Endothelial cell of umbilical vein (primary cell): ENCODE results near the gene CELA2B. TPM values are rescaled to one million over a fixed set of nuclear protein-coding genes. Genes with fewer than 3 reads are reported as not detected.
"Not testable (repeated sequence)": the region's sequence is repeated elsewhere in the genome, so short reads cannot be mapped to it uniquely, and the experiment has no call there.

ENCODE experiments used
- BruUV-seq: library from RNA; stranded (reverse); fragments of 400-500 nt; replicated peaks from 2 replicates; lab custom pipeline; 2021; lab: Mats Ljungman, UMichigan
- CTCF ChIA-PET: fragments of 300-600, 350-600 bp; sonication (Branson Sonifier 250); formaldehyde crosslinking; loops from one replicate; lab custom pipeline; 2021; ENCODE audit warnings: antibody characterized with exemption, inconsistent platforms; lab: Charles Lee
- POLR2A ChIA-PET: fragments of 300-600, 350-600 bp; sonication (Branson Sonifier 250); formaldehyde crosslinking; loops from one replicate; lab custom pipeline; 2021; ENCODE audit warnings: antibody characterized with exemption, inconsistent platforms; lab: Charles Lee
- DNase-seq: peaks from one replicate; pipeline ENCODE4 v3.0.0-alpha.2; 2011; ENCODE audit warnings: low read depth, low spot score
- FAIRE-seq: peaks from 2 replicates; lab custom pipeline; 2011; peaks lifted over from hg19 to GRCh38; lab: Jason Lieb, UNC
- H2AFZ ChIP-seq: 2 replicates; pipeline ENCODE4 v1.6.0; 2012; ENCODE audit warnings: low read depth, low read length, control low read depth, inconsistent platforms
- H3K27ac ChIP-seq: 2 replicates; pipeline ENCODE4 v1.5.1; 2011; ENCODE audit warnings: low read depth, mild to moderate bottlenecking, control low read depth, low read length, moderate library complexity; ENCODE audit not compliant: insufficient read depth
- H3K27me3 ChIP-seq, 2 experiments: 2 replicates each; pipeline versions ENCODE4 v1.6.0 to v1.6.1; 2011; ENCODE audit warnings: low read length in 2 of 2, mixed read lengths in 1 of 2; ENCODE audit not compliant: control insufficient read depth in 2 of 2, insufficient read depth in 2 of 2
- H3K36me3 ChIP-seq, 2 experiments: 2 replicates in 1 of 2; 3 replicates in 1 of 2; pipeline ENCODE4 v1.5.1; 2011; ENCODE audit warnings: low read length in 2 of 2, mild to moderate bottlenecking in 1 of 2, moderate library complexity in 1 of 2; ENCODE audit not compliant: control insufficient read depth in 2 of 2, insufficient read depth in 2 of 2; ENCODE audit errors: extremely low read depth in 1 of 2
- H3K4me1 ChIP-seq: 3 replicates; pipeline ENCODE4 v1.5.1; 2011; ENCODE audit warnings: mild to moderate bottlenecking, low read length; ENCODE audit not compliant: control insufficient read depth, insufficient read depth; ENCODE audit errors: extremely low read depth
- H3K4me2 ChIP-seq: 2 replicates; pipeline ENCODE4 v1.6.1; 2011; ENCODE audit warnings: low read length, control low read depth, mixed read lengths; ENCODE audit not compliant: insufficient read depth
- H3K4me3 ChIP-seq, 3 experiments: fragments of 200-600 bp in 1 of 3; sonication (generic), shearing (Covaris generic) in 1 of 3; replicated peaks in 1 of 3; 2 replicates each; pipeline ENCODE4 v1.5.1; 2011 to 2016; ENCODE audit warnings: control low read depth in 3 of 3, low read length in 3 of 3, mild to moderate bottlenecking in 2 of 3, inconsistent platforms in 1 of 3, low read depth in 1 of 3, moderate library complexity in 1 of 3; ENCODE audit not compliant: insufficient read depth in 1 of 3
- H3K79me2 ChIP-seq: 2 replicates; pipeline ENCODE4 v1.6.0; 2012; ENCODE audit warnings: low read length, inconsistent platforms; ENCODE audit not compliant: control insufficient read depth, insufficient read depth
- H3K9ac ChIP-seq: replicated peaks from 2 replicates; pipeline ENCODE3; 2011; ENCODE audit warnings: low read length, control low read depth; ENCODE audit not compliant: insufficient read depth; ENCODE audit errors: extremely low read depth
- H3K9me1 ChIP-seq: replicated peaks from 3 replicates; pipeline ENCODE4 v1.6.0; 2011; ENCODE audit warnings: mild to moderate bottlenecking, low read length; ENCODE audit not compliant: control insufficient read depth, insufficient read depth; ENCODE audit errors: extremely low read depth
- H3K9me3 ChIP-seq: replicated peaks from 2 replicates; pipeline ENCODE4 v1.5.1; 2012; ENCODE audit warnings: low read length, inconsistent platforms; ENCODE audit not compliant: control insufficient read depth, insufficient read depth
- H4K20me1 ChIP-seq: replicated peaks from 2 replicates; pipeline ENCODE3; 2011; ENCODE audit warnings: mild to moderate bottlenecking, low read length; ENCODE audit not compliant: control insufficient read depth, insufficient read depth; ENCODE audit errors: extremely low read depth
- CTCF ChIP-seq, 2 donors: IDR thresholded peaks; 1 replicate in 1 of 2; 2 replicates in 1 of 2; pipeline ENCODE4 v1.5.1; 2011; ENCODE audit warnings: low read length in 2 of 2, mild to moderate bottlenecking in 2 of 2, moderate library complexity in 2 of 2, control low read depth in 1 of 2, inconsistent platforms in 1 of 2, low read depth in 1 of 2; ENCODE audit not compliant: insufficient read depth in 1 of 2; ENCODE audit errors: extremely low read depth in 1 of 2
- EZH2 ChIP-seq: IDR thresholded peaks from 2 replicates; pipeline ENCODE4 v1.6.1; 2012; ENCODE audit warnings: borderline replicate concordance, low read depth, mild to moderate bottlenecking, moderate library complexity, low read length, inconsistent platforms; ENCODE audit not compliant: severe bottlenecking
- FOS ChIP-seq: IDR thresholded peaks from 2 replicates; pipeline ENCODE4 v1.6.1; 2011; ENCODE audit warnings: mild to moderate bottlenecking, low read length, moderate library complexity, borderline replicate concordance; ENCODE audit not compliant: insufficient read depth
- GATA2 ChIP-seq: IDR thresholded peaks from 2 replicates; pipeline ENCODE4 v1.7.0; 2011; ENCODE audit warnings: low read depth, mild to moderate bottlenecking, moderate library complexity, mixed read lengths, low read length; ENCODE audit not compliant: insufficient read length, insufficient read depth
- JUN ChIP-seq: IDR thresholded peaks from 2 replicates; pipeline ENCODE4 v1.6.1; 2011; ENCODE audit warnings: borderline replicate concordance, low read depth; ENCODE audit not compliant: insufficient read length, insufficient read depth
- MAX ChIP-seq: IDR thresholded peaks from 2 replicates; pipeline ENCODE4 v1.6.1; 2011; ENCODE audit not compliant: insufficient read depth, insufficient read length
- MYC ChIP-seq: IDR thresholded peaks from one replicate; pipeline ENCODE4 v1.6.1; 2011; ENCODE audit warnings: mild to moderate bottlenecking, low read depth, low read length
- POLR2A ChIP-seq: IDR thresholded peaks from 2 replicates; pipeline ENCODE4 v1.6.1; 2012; ENCODE audit warnings: low read depth, mild to moderate bottlenecking, control low read depth, low read length
- POLR2AphosphoS5 ChIP-seq: IDR thresholded peaks from 2 replicates; pipeline ENCODE4 v1.6.1; 2012; ENCODE audit warnings: low read depth, mild to moderate bottlenecking, control low read depth, low read length, moderate library complexity; ENCODE audit not compliant: insufficient read depth
- dilution Hi-C: fragments of 300-500 bp; cut with MboI; formaldehyde crosslinking; loops from one replicate; pipeline ENCODE4 v1.15.0; 2019; ENCODE audit warnings: low sequenced_read_pairs; ENCODE audit not compliant: extremely low pct_ligation_motif_present
- intact Hi-C: fragments of 100-400 bp; cut with micrococcal nuclease; formaldehyde crosslinking; loops from one replicate; pipeline ENCODE4 v1.10.0; 2022
- polyA plus RNA-seq, 4 experiments: library from polyadenylated mRNA; depleted of rRNA in 3 of 4; stranded (reverse) in 3 of 4; unstranded in 1 of 4; fragments of >200 nt; gene quantifications; 2 replicates each; pipeline versions ENCODE4 v1.2.1 to v1.2.3, GENCODE V29; 2011 to 2012; ENCODE audit warnings: missing spikeins in 1 of 4
- total RNA-seq: library from RNA; stranded (reverse); gene quantifications from 2 replicates; pipeline ENCODE4 v1.2.3, GENCODE V29; 2021

The CELA2B gene
- total and polyA plus RNA-seq, 2 donors (not counting 3 experiments of a cell fraction or from before 2014, with no cell fraction given): not detected

GRCh38 chr1:15465674-15466073, 10.2 kb upstream of the CELA2B start:
- no TSS peak for BruUV-seq
- no peak for FAIRE-seq

GRCh38 chr1:15466955-15467625, 8.8 kb upstream of the CELA2B start:
- H3K4me3 ChIP-seq, H3K9me1 ChIP-seq, DNase-seq, dilution Hi-C loops, intact Hi-C loops, H3K27ac ChIP-seq, H3K27me3 ChIP-seq, H3K9ac ChIP-seq, H3K9me3 ChIP-seq, CTCF ChIA-PET, H4K20me1 ChIP-seq, H3K36me3 ChIP-seq, H3K4me1 ChIP-seq, POLR2A ChIA-PET, H3K4me2 ChIP-seq, BruUV-seq, H3K79me2 ChIP-seq, H2AFZ ChIP-seq: not testable (repeated sequence)
- FAIRE-seq: peak; percentile 33

More at GRCh38 chr1:15465674-15466073, 10.2 kb upstream of the CELA2B start:
- no peak for TF ChIP-seq MAX
- TF ChIP-seq POLR2A: no peak
- no peak for TF ChIP-seq GATA2
- TF ChIP-seq JUN: no peak
- no peak for TF ChIP-seq CTCF (IDR thresholded peaks at IDR 0.05; ENCODE audit: extremely low read depth in 1 of 2, insufficient read depth in 1 of 2, low read depth in 1 of 2, low read length in 2 of 2)
- TF ChIP-seq MYC: no peak
- no peak for TF ChIP-seq EZH2
- TF ChIP-seq FOS: no peak
- TF ChIP-seq POLR2AphosphoS5: no peak
- Histone ChIP-seq H3K27me3 (no peaks in the 10 kb centered on the region), H3K9me3 (no peaks in the 10 kb centered on the region), H3K79me2 (no peaks in the 10 kb centered on the region), H3K4me3 (no peak overlapping the region), H3K27ac (no peak overlapping the region), H3K9ac (no peak overlapping the region), H4K20me1 (no peaks in the 10 kb centered on the region), H3K4me2 (no peak overlapping the region), H3K36me3 (no peaks in the 10 kb centered on the region), H3K4me1 (no peaks in the 10 kb centered on the region), H2AFZ (no peak overlapping the region), H3K9me1 (no peaks in the 10 kb centered on the region)
- ChIA-PET POLR2A (no interaction called here), CTCF (interaction anchor here (1.2 kb wide), 1 partner anchor 142 kb away, joined by 3 read pairs; no protein-coding TSS in a partner anchor)
- intact Hi-C loops: no loop called here
- dilution Hi-C loops: no loop called here
- no peak for DNase-seq
